WTC11 (cell line): ENCODE measurements around the gene SMC3. TPM values are rescaled to one million over a fixed set of nuclear protein-coding genes. Genes with fewer than 3 reads are reported as not detected.

ENCODE experiments used
- ATAC-seq: fragments of 200-7000 bp; cut with Tn5 transposase; 2 replicates; pipeline ENCODE4 v1.10.0; 2021; ENCODE audit warnings: mild to moderate bottlenecking, moderate library complexity
- CTCF ChIA-PET: fragments of 300-600 bp; sonication (Branson Sonifier 250); formaldehyde crosslinking; loops from one replicate; lab custom pipeline; 2021; ENCODE audit warnings: antibody characterized with exemption; lab: Charles Lee
- POLR2A ChIA-PET: fragments of 350-600 bp; sonication (Branson Sonifier 250); formaldehyde crosslinking; loops from one replicate; lab custom pipeline; 2021; ENCODE audit warnings: antibody characterized with exemption; lab: Charles Lee
- DNase-seq: peaks from one replicate; pipeline ENCODE4 v3.0.0; 2021; ENCODE audit warnings: low spot score
- H3K27ac Mint-ChIP-seq: 2 replicates; pipeline ENCODE4 v1.8.0; 2021; ENCODE audit warnings: mixed read lengths
- H3K27me3 Mint-ChIP-seq: 2 replicates; pipeline ENCODE4 v1.8.0; 2021; ENCODE audit warnings: low read depth, mild to moderate bottlenecking, moderate library complexity, mixed read lengths
- H3K36me3 Mint-ChIP-seq: 2 replicates; pipeline ENCODE4 v1.8.0; 2021; ENCODE audit warnings: mixed read lengths
- H3K4me1 Mint-ChIP-seq: 2 replicates; pipeline ENCODE4 v1.8.0; 2022; ENCODE audit warnings: mixed read lengths
- H3K4me3 Mint-ChIP-seq: 2 replicates; pipeline ENCODE4 v1.8.0; 2021; ENCODE audit warnings: mild to moderate bottlenecking, moderate library complexity, mixed read lengths
- H3K9me3 Mint-ChIP-seq: 2 replicates; pipeline ENCODE4 v1.8.0; 2021; ENCODE audit warnings: mixed read lengths
- AR ChIP-seq: fragments of 250-450 bp; sonication (Bioruptor Pico); IDR thresholded peaks from 2 replicates; pipeline ENCODE4 v1.9.0; 2021; ENCODE audit warnings: mild to moderate bottlenecking
- ARID4B ChIP-seq: sonication (generic); formaldehyde crosslinking; IDR thresholded peaks from 2 replicates; pipeline ENCODE4 v1.8.0; 2023; ENCODE audit warnings: missing genetic modification reagents, mild to moderate bottlenecking, borderline replicate concordance
- ATF6 ChIP-seq: sonication (generic); formaldehyde crosslinking; IDR thresholded peaks from 2 replicates; pipeline ENCODE4 v1.8.1; 2023; ENCODE audit warnings: mild to moderate bottlenecking, missing genetic modification reagents
- CDX4 ChIP-seq: fragments of 250-450 bp; sonication (Bioruptor Pico); IDR thresholded peaks from 2 replicates; pipeline ENCODE4 v1.9.0; 2021; ENCODE audit warnings: moderate library complexity, mild to moderate bottlenecking, inconsistent platforms, borderline replicate concordance
- CREB1 ChIP-seq: sonication (generic); formaldehyde crosslinking; IDR thresholded peaks from 2 replicates; pipeline ENCODE4 v1.8.0; 2023; ENCODE audit warnings: mild to moderate bottlenecking, missing genetic modification reagents
- CTCF ChIP-seq: fragments of 200-600 bp; IDR thresholded peaks from 2 replicates; pipeline ENCODE4 v1.8.0; 2022; ENCODE audit warnings: antibody characterized with exemption
- E2F1 ChIP-seq: sonication (generic); formaldehyde crosslinking; IDR thresholded peaks from 2 replicates; pipeline ENCODE4 v1.8.0; 2022; ENCODE audit warnings: mild to moderate bottlenecking, missing genetic modification reagents
- ELF4 ChIP-seq: sonication (generic); formaldehyde crosslinking; IDR thresholded peaks from 2 replicates; pipeline ENCODE4 v1.8.1; 2022; ENCODE audit warnings: low read depth, mild to moderate bottlenecking, moderate library complexity, missing genetic modification reagents
- ERG ChIP-seq: fragments of 250-450 bp; sonication (Bioruptor Pico); IDR thresholded peaks from 2 replicates; pipeline ENCODE4 v1.8.0; 2021; ENCODE audit warnings: mild to moderate bottlenecking
- FOXK1 ChIP-seq: sonication (generic); formaldehyde crosslinking; IDR thresholded peaks from 2 replicates; pipeline ENCODE4 v1.8.0; 2022; ENCODE audit warnings: mild to moderate bottlenecking, moderate library complexity, missing genetic modification reagents
- GABPB1 ChIP-seq: sonication (generic); formaldehyde crosslinking; IDR thresholded peaks from 2 replicates; pipeline ENCODE4 v1.8.1; 2023; ENCODE audit warnings: mild to moderate bottlenecking, missing genetic modification reagents
- JUN ChIP-seq: sonication (generic); formaldehyde crosslinking; IDR thresholded peaks from 2 replicates; pipeline ENCODE4 v1.8.0; 2023; ENCODE audit warnings: mild to moderate bottlenecking, missing genetic modification reagents
- TCF7 ChIP-seq: sonication (generic); formaldehyde crosslinking; IDR thresholded peaks from 2 replicates; pipeline ENCODE4 v1.8.0; 2022; ENCODE audit warnings: mild to moderate bottlenecking, low read depth, missing genetic modification reagents, moderate library complexity
- ZNF219 ChIP-seq: sonication (generic); formaldehyde crosslinking; IDR thresholded peaks from 2 replicates; pipeline ENCODE4 v1.8.0; 2023; ENCODE audit warnings: missing genetic modification reagents, mild to moderate bottlenecking, borderline replicate concordance
- ZNF263 ChIP-seq: sonication (generic); formaldehyde crosslinking; IDR thresholded peaks from 2 replicates; pipeline ENCODE4 v1.8.1; 2022; ENCODE audit warnings: low read depth, mild to moderate bottlenecking, moderate library complexity, missing genetic modification reagents
- total RNA-seq: library from RNA; stranded (reverse); gene quantifications from 3 replicates; pipeline ENCODE4 v1.2.3, GENCODE V29; 2021

The SMC3 gene
- total RNA-seq, 1 experiment from 2014 or later: 71.0 TPM

- peak; percentile 53 for ATAC-seq
- Mint-ChIP-seq H3K36me3 (no peaks in the 10 kb centered on the region), H3K4me3 (peak within 1 kb of the TSS; percentile 80), H3K9me3 (no peaks in the 10 kb centered on the region), H3K4me1 (peaks cover 31% of the 10 kb centered on the region), H3K27ac (no peak within 1 kb of the TSS), H3K27me3 (peaks cover 55% of the 10 kb centered on the region)
- POLR2A ChIA-PET: interaction anchor here (0.5 to 1.2 kb wide), 3 partner anchors 9 to 338 kb away, joined by 3 to 4 read pairs (median 3); no protein-coding TSS in a partner anchor
- DNase-seq: peak; percentile 55
- TF ChIP-seq ARID4B (CRISPR knock-in tag) (peak; percentile 57; the same call in 1 of the 2 replicates), TCF7 (CRISPR knock-in tag) (0 out of 2 replicates have a peak, but pooled peaks have one; percentile 51), FOXK1 (CRISPR knock-in tag) (peak; percentile 31; the same call in 1 of the 2 replicates), CREB1 (CRISPR knock-in tag) (no peak), CTCF (no peak), JUN (no peak), GABPB1 (CRISPR knock-in tag) (no peak)
- CTCF ChIA-PET: interaction anchor here (0.6 to 3.4 kb wide), 5 partner anchors 28 to 198 kb away, joined by 3 to 13 read pairs (median 10); no protein-coding TSS in a partner anchor
These were observed 76.4 kb downstream of the SMC3 start, which contains the start of gene RBM20 for GRCh38 chr10:110643653-110644597. TSS of gene RBM20 (plus strand) at chr10:110644336. CDS start at chr10:110644455, 119 bp downstream.

GRCh38 chr10:110644598-110645462 is 77.3 kb downstream of the SMC3 start:
- H3K36me3 Mint-ChIP-seq: no peaks in the 10 kb centered on the region
- DNase-seq (no peak), ATAC-seq (no peak)
- H3K27ac Mint-ChIP-seq: no peak overlapping the region
- ChIA-PET CTCF (interaction anchor here (2.1 to 3.4 kb wide), 3 partner anchors 27 to 36 kb away, joined by 10 to 13 read pairs (median 10); no protein-coding TSS in a partner anchor), POLR2A (interaction anchor here (0.5 to 0.6 kb wide), 2 partner anchors 8 to 339 kb away, joined by 3 to 4 read pairs; no protein-coding TSS in a partner anchor)
- H3K9me3 Mint-ChIP-seq: no peaks in the 10 kb centered on the region
- peaks cover 39% of the 10 kb centered on the region for H3K4me1 Mint-ChIP-seq
- H3K27me3 Mint-ChIP-seq: peaks cover 55% of the 10 kb centered on the region
- H3K4me3 Mint-ChIP-seq: peak overlapping the region; percentile 78
- no peak for TF ChIP-seq ZNF263
- TF ChIP-seq AR (CRISPR knock-in tag): no peak
- no peak for TF ChIP-seq ZNF219
- TF ChIP-seq E2F1 (CRISPR knock-in tag): no peak
- TF ChIP-seq ELF4: no peak
- TF ChIP-seq ERG (CRISPR knock-in tag): no peak
- TF ChIP-seq CDX4: no peak
- no peak for TF ChIP-seq ATF6 (CRISPR knock-in tag)
